Left renal cortex interstitium (tissue), 4 donors: ENCODE data around the gene SV2A. TPM values are rescaled to one million over a fixed set of nuclear protein-coding genes. Genes with fewer than 3 reads are reported as not detected.

Experiments
- polyA plus RNA-seq, 4 donors: library from polyadenylated mRNA; unstranded; fragments of 120-200 nt; gene quantifications; one replicate each; pipeline ENCODE4 v1.2.1, GENCODE V29; 2013; ENCODE audit not compliant: insufficient read length in 4 of 4

SV2A gene
- polyA plus RNA-seq, 4 donors = 7.7 to 8.7 (median 8.3) TPM

Other genes with a start within 250 kb of the SV2A start
- 1 to 10 TPM in 3 of 4 donors, under 1 TPM in 1; 0.91 to 2.6 (median 1.8) TPM for gene FCGR1A, start 135.2 kb downstream of the SV2A start, polyA plus RNA-seq
- gene BOLA1, start 18.3 kb downstream of the SV2A start, polyA plus RNA-seq = 10 to 100 TPM; 20.6 to 29.5 (median 25.6) TPM
- 10 to 100 TPM; 73.0 to 84.5 (median 76.4) TPM for gene SF3B4, start 10.0 kb upstream of the SV2A start, polyA plus RNA-seq
- 10 to 100 TPM; 25.8 to 36.5 (median 30.0) TPM for gene MTMR11, start 19.0 kb upstream of the SV2A start, polyA plus RNA-seq
- gene OTUD7B, start 92.9 kb upstream of the SV2A start, polyA plus RNA-seq = 10 to 100 TPM; 16.9 to 21.8 (median 19.0) TPM
- gene VPS45, start 149.9 kb upstream of the SV2A start, polyA plus RNA-seq = 10 to 100 TPM; 67.4 to 76.3 (median 70.1) TPM
- 10 to 100 TPM; 41.4 to 67.8 (median 56.2) TPM for gene PLEKHO1, start 232.1 kb upstream of the SV2A start, polyA plus RNA-seq